COLO829 (cell line): ENCODE measurements around the gene RSU1.

Experiments
- DNase-seq: peaks from one replicate; pipeline ENCODE4 v3.0.0; 2012; ENCODE audit warnings: low spot score

The RSU1 gene

GRCh38 chr10:16741540-16741939 lies 75.7 kb downstream of the RSU1 start:
- DNase-seq, result no peak

DNA sequence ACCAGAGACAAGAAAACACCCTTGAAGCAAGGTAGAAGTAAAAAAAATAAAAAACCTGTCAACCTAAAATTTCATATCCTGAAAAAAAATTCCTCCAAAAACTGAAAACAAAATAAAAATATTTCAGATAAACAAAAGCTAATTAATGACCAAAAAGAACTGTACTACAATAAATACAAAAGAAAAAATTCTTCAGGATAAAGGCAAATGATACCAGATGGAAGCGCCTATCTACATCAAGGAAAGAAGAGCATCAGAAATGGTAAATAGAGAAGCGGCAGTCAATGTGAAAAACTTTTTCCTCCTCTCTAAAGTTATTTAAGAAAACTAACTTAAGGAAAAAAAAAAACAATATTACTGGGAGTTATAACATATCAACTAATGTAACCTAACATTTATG lies 79.8 kb downstream of the RSU1 start:
- DNase-seq, result no peak

GRCh38 chr10:16735671-16736070 lies 81.6 kb downstream of the RSU1 start:
- DNase-seq, result no peak

DNA sequence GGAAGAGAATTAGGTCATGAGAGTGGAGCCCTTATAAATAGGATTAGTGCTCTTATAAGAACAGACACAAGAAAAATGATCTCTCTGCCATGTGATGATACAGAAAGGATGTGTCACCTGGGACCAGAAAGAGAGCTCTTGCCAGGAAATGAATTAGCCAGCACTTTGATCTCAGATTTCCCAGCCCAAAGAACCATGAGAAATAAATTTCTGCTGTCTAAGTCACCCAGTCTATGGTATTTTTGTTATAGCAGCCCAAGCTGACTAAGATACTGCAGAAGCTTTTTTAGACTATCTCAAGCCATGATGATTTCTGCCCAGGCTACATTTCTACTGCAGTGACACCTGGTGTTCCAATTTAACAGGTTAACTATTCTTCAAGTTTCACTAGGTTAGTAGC lies 84.8 kb downstream of the RSU1 start:
- DNase-seq, result no peak

- no peak for DNase-seq
Measured at GRCh38 chr10:16728266-16728665, 89.0 kb downstream of the RSU1 start.

GRCh38 chr10:16727666-16728065 lies 89.6 kb downstream of the RSU1 start:
- DNase-seq, result no peak

- DNase-seq, result no peak
Measured at GRCh38 chr10:16724509-16724908, 92.7 kb downstream of the RSU1 start.

- DNase-seq, result no peak
Measured at GRCh38 chr10:16720812-16721211, 96.4 kb downstream of the RSU1 start.

GRCh38 chr10:16717622-16718395 lies 99.4 kb downstream of the RSU1 start:
- DNase-seq, result no peak

GRCh38 chr10:16716051-16716450 lies 101.2 kb downstream of the RSU1 start:
- DNase-seq, result no peak

DNA sequence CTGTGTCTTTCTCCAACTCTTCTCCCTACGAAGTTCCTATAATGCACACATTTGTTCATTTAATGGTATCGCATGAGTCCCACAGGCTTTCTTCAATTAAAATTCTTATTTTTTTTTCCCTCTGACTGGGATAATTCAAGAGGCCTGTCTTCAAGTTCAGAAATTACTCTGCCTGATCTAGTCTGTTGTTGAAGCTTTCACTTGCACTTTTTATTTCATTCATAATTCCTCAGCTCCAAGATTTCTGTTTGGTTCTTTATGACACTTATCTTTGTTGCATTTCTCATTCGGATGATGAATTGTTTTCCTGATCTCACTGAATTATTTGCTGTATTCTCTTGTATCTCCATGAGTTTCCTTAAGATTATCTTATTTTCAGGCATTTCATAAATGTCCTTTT lies 103.9 kb downstream of the RSU1 start:
- no peak for DNase-seq

GRCh38 chr10:16712883-16713282 lies 104.3 kb downstream of the RSU1 start:
- DNase-seq, result no peak

GRCh38 chr10:16700331-16700730 lies 116.9 kb downstream of the RSU1 start:
- DNase-seq, result peak; percentile 48

DNA sequence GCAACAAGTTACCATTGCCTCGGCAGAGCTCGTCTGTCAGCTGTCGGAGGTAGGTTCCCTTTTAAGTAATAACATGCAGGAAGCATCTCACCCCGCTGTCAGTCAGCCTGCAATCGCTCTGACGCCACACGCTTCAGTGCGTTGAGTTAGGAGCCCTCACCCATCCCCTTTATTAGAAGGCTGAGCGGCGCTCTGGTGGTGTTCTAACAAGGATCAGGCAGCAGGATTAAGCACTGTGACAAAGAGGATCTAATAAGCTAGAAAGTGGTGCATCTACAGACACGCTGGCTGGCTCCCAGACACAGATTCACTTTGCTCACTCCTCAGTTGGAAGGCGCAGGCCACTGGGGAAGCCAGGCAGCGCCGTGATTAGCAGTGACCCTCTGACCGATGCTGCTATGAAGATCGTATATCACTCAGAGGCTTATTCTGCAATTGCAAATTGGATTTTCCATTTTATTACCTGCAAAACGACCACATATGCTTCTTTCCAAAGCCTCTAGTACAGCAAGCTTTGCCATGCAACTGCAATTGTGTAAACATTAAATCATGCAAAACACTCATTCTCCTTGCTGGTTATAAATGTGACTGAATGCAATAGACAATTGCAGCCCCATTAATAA lies 117.7 kb downstream of the RSU1 start:
- DNase-seq, result no peak

DNA sequence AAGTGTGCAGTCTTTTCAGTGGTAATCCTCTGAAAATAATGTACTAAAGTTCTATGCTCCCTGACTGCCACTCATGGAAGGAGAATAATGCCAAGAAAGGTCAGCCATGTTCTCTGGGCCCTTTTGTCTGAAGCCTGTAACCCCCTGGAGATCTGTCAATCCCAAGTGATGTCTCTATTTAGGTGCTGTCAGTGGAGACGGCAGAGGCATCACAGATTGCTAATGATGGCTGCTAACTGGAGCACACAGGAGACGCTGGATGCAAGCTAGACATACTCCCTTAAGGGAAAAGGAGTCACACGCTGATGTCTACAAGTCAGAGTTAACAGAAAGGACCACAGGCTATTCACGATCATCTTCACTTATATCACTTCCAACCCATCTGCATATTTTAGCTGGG lies 118.8 kb downstream of the RSU1 start:
- DNase-seq, result no peak

DNA sequence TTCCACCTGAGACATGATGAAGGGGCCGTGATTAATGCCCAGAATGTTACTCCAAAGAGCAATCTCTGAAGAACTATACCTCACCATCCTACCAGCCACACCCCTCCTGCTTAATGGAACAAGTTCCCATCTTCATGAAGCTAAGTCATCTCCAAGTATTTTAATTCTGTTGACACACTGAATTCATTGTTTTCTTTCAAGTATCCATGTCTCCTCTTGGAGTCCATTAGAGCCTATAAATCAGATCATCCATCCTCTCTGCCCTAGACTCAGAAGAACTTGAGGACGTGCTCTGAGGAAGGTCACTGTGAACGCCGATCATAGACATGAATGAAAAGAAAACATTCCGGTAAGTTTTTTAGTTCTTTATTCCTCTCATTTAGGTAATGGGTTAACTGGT lies 126.8 kb downstream of the RSU1 start:
- no peak for DNase-seq

- no peak for DNase-seq
Measured at GRCh38 chr10:16689696-16690095, 127.5 kb downstream of the RSU1 start.

- no peak for DNase-seq
Measured at GRCh38 chr10:16689227-16689626, 128.0 kb downstream of the RSU1 start.

DNA sequence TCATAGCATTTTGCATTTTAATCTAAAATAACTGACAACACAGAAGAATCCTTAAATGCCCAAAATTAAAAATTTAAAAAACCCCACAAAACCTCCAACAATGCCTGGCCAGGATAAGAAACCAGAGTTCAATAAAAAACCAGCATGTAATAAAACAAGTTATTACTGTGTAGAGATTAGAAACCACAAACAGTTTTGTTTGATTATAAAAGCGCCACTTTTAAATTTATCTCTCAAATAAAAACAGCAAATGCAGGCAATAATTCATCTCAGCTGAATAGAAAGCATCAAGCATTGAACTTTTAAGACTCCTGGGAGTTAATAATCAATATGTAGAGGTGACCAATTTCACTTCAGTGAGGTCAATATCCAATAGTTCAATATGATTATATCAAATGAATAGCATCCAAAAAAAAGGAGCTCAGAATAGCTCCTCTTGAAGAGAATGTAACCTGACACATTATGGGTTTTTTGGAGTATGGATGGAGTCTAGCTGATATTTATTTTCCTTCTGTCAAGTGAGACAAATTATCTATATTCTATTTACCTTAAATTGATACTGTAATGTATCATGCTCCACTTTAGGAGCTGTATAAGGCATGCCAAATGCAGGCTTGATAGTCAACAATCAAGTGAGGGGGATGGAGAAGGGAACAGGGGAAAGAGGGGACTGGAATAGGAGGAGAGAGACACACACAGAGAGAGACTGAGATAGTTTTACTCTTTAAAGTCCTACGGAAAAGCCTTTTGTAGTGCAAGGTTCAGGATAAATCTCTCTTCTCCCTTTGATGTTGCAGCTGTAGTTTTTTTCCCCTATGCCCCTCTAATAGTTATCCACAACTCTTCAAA lies 130.9 kb downstream of the RSU1 start:
- DNase-seq, result no peak

DNA sequence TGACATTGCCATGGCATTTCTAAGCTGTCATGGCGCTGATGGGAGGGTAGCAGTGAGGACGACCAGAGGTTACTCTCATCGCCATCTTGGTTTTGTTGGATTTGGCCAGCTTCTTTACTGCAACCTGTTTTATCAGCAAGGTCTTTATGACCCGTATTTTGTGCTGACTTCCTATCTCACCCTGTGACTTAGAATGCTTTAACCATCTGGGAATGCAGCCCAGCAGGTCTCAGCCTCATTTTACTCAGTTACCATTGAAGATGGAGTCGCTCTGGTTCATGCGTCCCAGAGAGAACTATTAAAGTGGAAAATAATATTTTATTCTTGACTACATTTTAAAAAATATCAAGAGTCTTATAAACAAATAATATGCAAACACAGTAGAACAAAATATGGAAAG lies 131.7 kb downstream of the RSU1 start:
- DNase-seq, result no peak

GRCh38 chr10:16681521-16681920 lies 135.7 kb downstream of the RSU1 start:
- DNase-seq, result no peak

DNA sequence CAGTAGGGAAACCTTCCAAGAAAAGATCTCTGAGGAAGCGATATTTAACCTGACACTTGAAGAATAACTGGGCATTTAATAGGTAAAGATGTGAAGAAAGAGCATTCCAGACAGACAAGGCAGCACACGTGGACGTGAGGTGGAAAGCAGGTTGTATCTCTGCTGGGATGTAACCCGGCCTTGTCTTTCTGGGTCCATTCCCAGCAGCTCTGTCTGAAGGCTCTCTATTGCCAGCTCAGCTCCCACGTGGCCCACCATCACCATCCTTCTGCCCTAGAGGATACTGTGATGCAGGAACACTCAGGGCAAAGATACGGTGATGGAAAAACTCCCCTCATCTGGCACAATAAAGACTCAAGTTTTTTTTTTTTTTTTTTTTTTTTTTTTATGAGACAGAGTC lies 137.7 kb downstream of the RSU1 start:
- DNase-seq, result no peak

DNA sequence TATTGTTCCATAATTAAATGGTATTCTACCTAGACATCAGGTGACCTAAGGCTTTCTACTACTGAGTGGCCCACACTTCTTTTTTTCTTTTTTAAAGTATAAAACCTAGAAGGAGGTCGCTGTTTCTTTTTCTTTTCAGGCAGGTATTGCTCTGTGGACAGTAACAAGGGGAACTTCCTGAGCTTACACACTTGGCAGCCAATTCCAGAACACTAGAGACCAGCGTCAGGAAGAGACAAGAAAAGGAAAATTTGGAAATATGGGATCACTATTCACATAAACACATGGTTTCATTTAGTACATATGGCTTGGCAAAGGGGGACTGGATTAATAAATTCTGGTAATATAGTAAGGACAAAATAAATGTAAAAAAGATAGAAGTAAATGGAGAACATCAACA lies 141.9 kb downstream of the RSU1 start:
- DNase-seq, result no peak
